Measurements from ENCODE around the gene PACRG. TPM values are rescaled to one million over a fixed set of nuclear protein-coding genes. Genes with fewer than 3 reads are reported as not detected.

The PACRG gene
- total RNA-seq, 1 donor from 2014 or later = 1.1 TPM

GRCh38 chr6:162773996-162774395, 46.2 kb downstream of the PACRG start:
- H3K4me1 Mint-ChIP-seq (ENCODE audit: low read depth) = no peaks in the 10 kb centered on the region
- no peaks in the 10 kb centered on the region for H3K36me3 Mint-ChIP-seq (ENCODE audit: low read depth)
- no peak for TF ChIP-seq CTCF (IDR thresholded peaks at IDR 0.05)
- H3K27me3 Mint-ChIP-seq (ENCODE audit: low read depth) = no peaks in the 10 kb centered on the region
- no peak overlapping the region for H3K27ac Mint-ChIP-seq (ENCODE audit: unreplicated experiment)
- DNase-seq (ENCODE audit: low spot score) = no peak
- peaks cover 2% of the 10 kb centered on the region for H3K9me3 Mint-ChIP-seq (ENCODE audit: low read depth)
- no peak overlapping the region for H3K4me3 Mint-ChIP-seq (ENCODE audit: unreplicated experiment)

- Mint-ChIP-seq H3K4me1 (ENCODE audit: low read depth) (no peaks in the 10 kb centered on the region), H3K27ac (ENCODE audit: unreplicated experiment) (no peak overlapping the region), H3K36me3 (ENCODE audit: low read depth) (peaks cover 13% of the 10 kb centered on the region), H3K4me3 (ENCODE audit: unreplicated experiment) (no peak overlapping the region), H3K27me3 (ENCODE audit: low read depth) (no peaks in the 10 kb centered on the region), H3K9me3 (ENCODE audit: low read depth) (peaks cover 23% of the 10 kb centered on the region)
- no peak for DNase-seq (ENCODE audit: low spot score)
- TF ChIP-seq CTCF (IDR thresholded peaks at IDR 0.05) = no peak
Observed at GRCh38 chr6:162777091-162777490, 49.3 kb downstream of the PACRG start.

- TF ChIP-seq CTCF (IDR thresholded peaks at IDR 0.05) = no peak
- Mint-ChIP-seq H3K27ac (ENCODE audit: unreplicated experiment) (no peak overlapping the region), H3K27me3 (ENCODE audit: low read depth) (no peaks in the 10 kb centered on the region), H3K36me3 (ENCODE audit: low read depth) (peaks cover 13% of the 10 kb centered on the region), H3K9me3 (ENCODE audit: low read depth) (peaks cover 24% of the 10 kb centered on the region), H3K4me3 (ENCODE audit: unreplicated experiment) (no peak overlapping the region), H3K4me1 (ENCODE audit: low read depth) (peaks cover 7% of the 10 kb centered on the region)
- no peak for DNase-seq (ENCODE audit: low spot score)
Observed at GRCh38 chr6:162778603-162779002, 50.8 kb downstream of the PACRG start.

GRCh38 chr6:162785632-162786242, 58.0 kb downstream of the PACRG start:
- peaks cover 19% of the 10 kb centered on the region for H3K9me3 Mint-ChIP-seq (ENCODE audit: low read depth)
- no peak for TF ChIP-seq CTCF (IDR thresholded peaks at IDR 0.05)
- peaks cover 11% of the 10 kb centered on the region for H3K36me3 Mint-ChIP-seq (ENCODE audit: low read depth)
- DNase-seq (ENCODE audit: low spot score) = no peak
- peaks cover 7% of the 10 kb centered on the region for H3K4me1 Mint-ChIP-seq (ENCODE audit: low read depth)
- H3K27ac Mint-ChIP-seq (ENCODE audit: unreplicated experiment) = no peak overlapping the region
- H3K27me3 Mint-ChIP-seq (ENCODE audit: low read depth) = no peaks in the 10 kb centered on the region
- H3K4me3 Mint-ChIP-seq (ENCODE audit: unreplicated experiment) = no peak overlapping the region

- no peaks in the 10 kb centered on the region for H3K4me1 Mint-ChIP-seq (ENCODE audit: low read depth)
- H3K4me3 Mint-ChIP-seq (ENCODE audit: unreplicated experiment) = no peak overlapping the region
- H3K36me3 Mint-ChIP-seq (ENCODE audit: low read depth) = peaks cover 2% of the 10 kb centered on the region
- no peaks in the 10 kb centered on the region for H3K27me3 Mint-ChIP-seq (ENCODE audit: low read depth)
- DNase-seq (ENCODE audit: low spot score) = no peak
- no peak for TF ChIP-seq CTCF (IDR thresholded peaks at IDR 0.05)
- H3K9me3 Mint-ChIP-seq (ENCODE audit: low read depth) = no peaks in the 10 kb centered on the region
- no peak overlapping the region for H3K27ac Mint-ChIP-seq (ENCODE audit: unreplicated experiment)
Observed at GRCh38 chr6:162798546-162799266, 70.9 kb downstream of the PACRG start.
